Uterus (tissue), 2 donors: ENCODE results near the gene ATP6V1E1.

Experiments
- POLR2A ChIP-seq, 2 donors: fragments of 450-650 bp; IDR thresholded peaks; one replicate each; pipeline ENCODE4 v1.6.1; 2016; ENCODE audit warnings: antibody characterized with exemption in 2 of 2, mild to moderate bottlenecking in 1 of 2, moderate library complexity in 1 of 2
- TF ChIP-seq, protein P1 (sequence below), 4 experiments: fragments of 200-600 bp in 2 of 4; fragments of 450-650 bp in 2 of 4; sonication (generic) in 2 of 4; IDR thresholded peaks; one replicate each; pipeline ENCODE4 v1.5.1; 2016 to 2019; ENCODE audit warnings: antibody characterized with exemption in 4 of 4, mild to moderate bottlenecking in 2 of 4, moderate library complexity in 1 of 4

DNA sequence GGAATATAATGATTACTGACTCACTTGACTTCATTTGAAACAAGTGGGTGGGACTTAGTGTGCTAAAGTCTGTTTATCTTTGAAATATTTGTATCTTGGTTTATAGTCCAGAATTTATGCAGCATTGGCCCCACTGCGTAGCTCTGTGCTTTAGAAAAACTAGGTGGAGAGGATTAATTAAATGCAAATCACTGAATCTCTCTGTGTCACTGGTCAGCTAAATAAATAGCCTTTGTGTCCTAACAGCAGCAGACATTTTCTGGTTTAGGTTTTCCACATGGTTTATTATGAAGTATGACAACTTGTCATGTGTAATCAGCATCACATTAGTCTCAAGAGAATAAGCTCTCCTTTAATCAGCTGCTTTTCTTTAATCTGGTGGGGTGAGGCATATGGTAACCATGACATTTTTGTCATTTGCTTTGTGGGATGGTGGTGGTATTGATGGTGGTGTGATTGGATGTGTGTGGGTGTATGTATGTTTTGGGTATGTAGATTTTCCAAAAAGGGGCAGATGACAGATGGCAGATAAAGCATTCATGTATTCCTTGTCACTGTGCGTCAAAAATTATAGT is 44.0 kb upstream of the ATP6V1E1 start:
- TF ChIP-seq, protein P1, sequence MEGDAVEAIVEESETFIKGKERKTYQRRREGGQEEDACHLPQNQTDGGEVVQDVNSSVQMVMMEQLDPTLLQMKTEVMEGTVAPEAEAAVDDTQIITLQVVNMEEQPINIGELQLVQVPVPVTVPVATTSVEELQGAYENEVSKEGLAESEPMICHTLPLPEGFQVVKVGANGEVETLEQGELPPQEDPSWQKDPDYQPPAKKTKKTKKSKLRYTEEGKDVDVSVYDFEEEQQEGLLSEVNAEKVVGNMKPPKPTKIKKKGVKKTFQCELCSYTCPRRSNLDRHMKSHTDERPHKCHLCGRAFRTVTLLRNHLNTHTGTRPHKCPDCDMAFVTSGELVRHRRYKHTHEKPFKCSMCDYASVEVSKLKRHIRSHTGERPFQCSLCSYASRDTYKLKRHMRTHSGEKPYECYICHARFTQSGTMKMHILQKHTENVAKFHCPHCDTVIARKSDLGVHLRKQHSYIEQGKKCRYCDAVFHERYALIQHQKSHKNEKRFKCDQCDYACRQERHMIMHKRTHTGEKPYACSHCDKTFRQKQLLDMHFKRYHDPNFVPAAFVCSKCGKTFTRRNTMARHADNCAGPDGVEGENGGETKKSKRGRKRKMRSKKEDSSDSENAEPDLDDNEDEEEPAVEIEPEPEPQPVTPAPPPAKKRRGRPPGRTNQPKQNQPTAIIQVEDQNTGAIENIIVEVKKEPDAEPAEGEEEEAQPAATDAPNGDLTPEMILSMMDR (IDR thresholded peaks at IDR 0.05), result no peak
- no peak for TF ChIP-seq POLR2A (IDR thresholded peaks at IDR 0.05)
